Stimulated activated CD4-positive, alpha-beta T cell treated with anti-CD3 and anti-CD28 coated beads, Interleukin-1b, Interleukin-23, amount 100 ng/mL, for 48 hours (primary cell): ENCODE data around the gene GFY.
"Not testable (repeated sequence)": the region's sequence is repeated elsewhere in the genome, so short reads cannot be mapped to it uniquely, and the experiment has no call there.

ENCODE experiments used
- DNase-seq: peaks from one replicate; pipeline ENCODE4 v3.0.0-alpha.2; 2020

Gene GFY

GRCh38 chr19:49470615-49470978 lies 45.4 kb downstream of the GFY start:
- no peak for DNase-seq

- no peak for DNase-seq
Observed at GRCh38 chr19:49472936-49473335, 47.7 kb downstream of the GFY start.

GRCh38 chr19:49473501-49473867 lies 48.3 kb downstream of the GFY start:
- DNase-seq, result not testable (repeated sequence)

- peak; percentile 86 for DNase-seq
Observed at GRCh38 chr19:49473868-49474541, 48.8 kb downstream of the GFY start, which contains the start of gene FLT3LG. Gene FLT3LG (plus strand): TSS chr19:49474215. CDS start chr19:49474640, 425 bp downstream.

- no peak for DNase-seq
Observed at GRCh38 chr19:49474542-49474924, 49.3 kb downstream of the GFY start.

GRCh38 chr19:49475191-49475917 lies 50.2 kb downstream of the GFY start:
- DNase-seq, result no peak

GRCh38 chr19:49475995-49476880 lies 51.0 kb downstream of the GFY start:
- DNase-seq, result peak; percentile 83
